NB4 (cell line): ENCODE results near the gene JAZF1.
A peak's percentile ranks its signal among the peaks of the same experiment; 100 is the strongest.

Experiments used
- DNase-seq: peaks from one replicate; pipeline ENCODE4 v3.0.0; 2010; ENCODE audit warnings: low read depth
- H3K4me3 ChIP-seq: one replicate; pipeline ENCODE4 v1.5.1; 2011; ENCODE audit warnings: mild to moderate bottlenecking, low read depth, low read length, moderate library complexity
- MYC ChIP-seq: IDR thresholded peaks from 2 replicates; pipeline ENCODE4 v1.6.1; 2011; ENCODE audit warnings: low read depth, low read length
- POLR2A ChIP-seq: IDR thresholded peaks from 2 replicates; pipeline ENCODE4 v1.6.1; 2011; ENCODE audit warnings: mild to moderate bottlenecking; ENCODE audit not compliant: insufficient read length; ENCODE audit errors: extremely low read depth
- TF ChIP-seq, protein P1 (sequence below): IDR thresholded peaks from 2 replicates; pipeline ENCODE4 v1.6.1; 2011; ENCODE audit warnings: low read depth, low read length
- TF ChIP-seq, protein P2 (sequence below): IDR thresholded peaks from one replicate; pipeline ENCODE4 v1.5.1; 2012; ENCODE audit warnings: low read depth, low read length

Gene JAZF1

DNA sequence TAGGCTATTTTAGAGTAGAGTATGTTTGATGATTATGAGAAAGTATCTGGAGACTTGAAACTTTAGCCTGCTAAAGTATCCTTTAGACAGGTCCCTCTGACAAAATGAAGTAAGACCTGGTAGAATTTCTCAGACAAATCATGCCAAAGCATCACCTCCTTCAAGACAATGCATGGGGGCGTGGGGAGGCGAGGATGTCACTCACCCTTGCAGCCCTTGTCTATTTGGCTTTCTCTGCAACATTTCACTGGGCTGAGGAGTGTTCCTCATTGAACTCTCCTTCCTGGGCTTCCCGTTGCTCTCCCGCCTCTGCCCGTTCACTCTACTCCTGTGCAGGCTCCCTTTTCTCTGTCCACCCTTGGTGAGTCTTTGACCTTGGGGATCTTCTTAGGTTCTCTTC lies 98.5 kb downstream of the JAZF1 start:
- no peak overlapping the region for H3K4me3 ChIP-seq
- TF ChIP-seq, protein P1, sequence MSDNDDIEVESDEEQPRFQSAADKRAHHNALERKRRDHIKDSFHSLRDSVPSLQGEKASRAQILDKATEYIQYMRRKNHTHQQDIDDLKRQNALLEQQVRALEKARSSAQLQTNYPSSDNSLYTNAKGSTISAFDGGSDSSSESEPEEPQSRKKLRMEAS = no peak
- TF ChIP-seq, protein P2, sequence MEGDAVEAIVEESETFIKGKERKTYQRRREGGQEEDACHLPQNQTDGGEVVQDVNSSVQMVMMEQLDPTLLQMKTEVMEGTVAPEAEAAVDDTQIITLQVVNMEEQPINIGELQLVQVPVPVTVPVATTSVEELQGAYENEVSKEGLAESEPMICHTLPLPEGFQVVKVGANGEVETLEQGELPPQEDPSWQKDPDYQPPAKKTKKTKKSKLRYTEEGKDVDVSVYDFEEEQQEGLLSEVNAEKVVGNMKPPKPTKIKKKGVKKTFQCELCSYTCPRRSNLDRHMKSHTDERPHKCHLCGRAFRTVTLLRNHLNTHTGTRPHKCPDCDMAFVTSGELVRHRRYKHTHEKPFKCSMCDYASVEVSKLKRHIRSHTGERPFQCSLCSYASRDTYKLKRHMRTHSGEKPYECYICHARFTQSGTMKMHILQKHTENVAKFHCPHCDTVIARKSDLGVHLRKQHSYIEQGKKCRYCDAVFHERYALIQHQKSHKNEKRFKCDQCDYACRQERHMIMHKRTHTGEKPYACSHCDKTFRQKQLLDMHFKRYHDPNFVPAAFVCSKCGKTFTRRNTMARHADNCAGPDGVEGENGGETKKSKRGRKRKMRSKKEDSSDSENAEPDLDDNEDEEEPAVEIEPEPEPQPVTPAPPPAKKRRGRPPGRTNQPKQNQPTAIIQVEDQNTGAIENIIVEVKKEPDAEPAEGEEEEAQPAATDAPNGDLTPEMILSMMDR = no peak
- TF ChIP-seq MYC = no peak
- no peak for TF ChIP-seq POLR2A
- peak; percentile 25 for DNase-seq

DNA sequence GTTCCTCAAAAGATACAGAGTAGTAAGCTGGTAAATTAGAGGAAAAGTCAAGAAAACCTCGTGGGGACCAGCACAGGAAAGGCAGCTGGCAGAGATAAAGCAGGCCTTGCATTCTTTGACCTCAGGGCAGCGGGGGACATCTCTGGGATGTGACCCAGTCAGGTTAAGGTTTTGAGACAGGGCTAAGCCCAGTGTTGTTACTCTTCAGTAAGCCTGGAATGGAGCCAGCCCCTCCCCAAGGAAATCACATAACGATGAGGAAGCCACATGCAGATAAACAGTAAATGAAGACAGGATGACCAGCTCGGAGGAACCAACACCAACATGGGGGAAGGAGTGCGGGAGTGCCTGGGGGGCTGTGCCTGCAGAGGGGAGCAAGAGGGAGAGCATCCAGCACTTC lies 99.6 kb downstream of the JAZF1 start:
- H3K4me3 ChIP-seq = no peak overlapping the region
- peak; percentile 71 for DNase-seq
- TF ChIP-seq MYC (peak; percentile 31), POLR2A (no peak)
- TF ChIP-seq, protein P2 = no peak
- TF ChIP-seq, protein P1 = 0 out of 2 replicates have a peak, but pooled peaks have one; percentile 29

DNA sequence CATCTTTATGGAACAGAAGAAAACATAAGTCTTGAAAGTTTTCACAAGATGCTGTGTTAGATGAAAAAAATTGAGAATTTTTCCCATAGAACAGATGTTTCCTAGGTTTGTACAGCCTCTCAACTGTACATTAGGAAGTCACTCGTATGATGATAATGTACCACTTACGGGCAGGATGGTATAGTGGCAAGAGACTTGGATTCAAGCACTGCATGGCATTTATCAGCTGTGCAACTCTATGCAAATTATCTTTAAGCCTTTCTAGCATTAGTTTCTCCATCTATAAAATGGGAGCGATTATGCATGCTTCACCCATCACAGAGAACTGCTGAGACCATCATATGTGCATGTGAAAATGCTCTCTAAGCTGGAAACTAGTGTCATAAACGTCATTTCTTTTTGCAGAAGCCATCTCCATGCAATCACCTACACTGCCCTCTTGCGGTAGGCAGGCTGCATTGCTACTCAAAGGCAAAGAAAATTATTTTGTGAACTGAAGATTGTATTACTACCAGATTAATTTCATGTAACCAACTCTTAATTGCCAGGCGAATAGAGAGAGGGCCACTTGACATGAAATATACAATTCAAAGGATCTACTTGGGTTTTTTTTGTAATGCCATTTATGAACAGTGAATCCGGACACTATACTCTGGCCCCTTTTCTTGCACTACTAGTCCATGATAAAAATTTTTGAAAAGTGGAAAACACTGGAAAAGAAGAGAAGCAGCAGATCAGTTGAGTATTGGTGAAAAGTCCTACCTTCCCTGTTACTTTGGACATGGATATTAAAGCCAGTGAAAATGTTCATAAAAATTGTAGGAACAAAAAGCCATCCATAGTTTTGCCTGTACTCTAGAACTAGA lies 102.3 kb downstream of the JAZF1 start:
- no peak overlapping the region for H3K4me3 ChIP-seq
- no peak for TF ChIP-seq POLR2A
- TF ChIP-seq MYC = no peak
- TF ChIP-seq, protein P1 = peak; percentile 64
- TF ChIP-seq, protein P2 = peak; percentile 100
- peak; percentile 84 for DNase-seq

DNA sequence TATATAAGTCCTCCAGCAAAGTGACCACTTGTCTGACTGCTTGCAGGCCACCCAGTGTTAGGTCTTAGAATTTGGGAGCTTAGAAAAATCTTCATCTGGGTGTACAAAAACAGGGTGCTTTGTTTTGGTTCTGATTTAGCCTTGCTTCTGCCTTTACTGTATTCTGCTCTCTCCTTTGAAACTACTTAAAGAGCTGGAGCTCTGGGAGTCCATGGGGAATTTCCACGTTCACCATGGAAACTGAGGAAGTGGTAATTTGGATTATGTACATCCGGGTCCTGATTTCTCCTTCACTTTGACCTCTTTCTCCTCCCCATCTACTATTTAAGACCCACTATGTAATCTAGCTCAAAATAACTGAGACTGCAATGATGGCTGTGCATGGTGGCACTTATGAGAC lies 103.0 kb downstream of the JAZF1 start:
- DNase-seq = no peak
- no peak overlapping the region for H3K4me3 ChIP-seq
- TF ChIP-seq POLR2A (no peak), MYC (no peak)
- TF ChIP-seq, protein P1 = no peak

DNA sequence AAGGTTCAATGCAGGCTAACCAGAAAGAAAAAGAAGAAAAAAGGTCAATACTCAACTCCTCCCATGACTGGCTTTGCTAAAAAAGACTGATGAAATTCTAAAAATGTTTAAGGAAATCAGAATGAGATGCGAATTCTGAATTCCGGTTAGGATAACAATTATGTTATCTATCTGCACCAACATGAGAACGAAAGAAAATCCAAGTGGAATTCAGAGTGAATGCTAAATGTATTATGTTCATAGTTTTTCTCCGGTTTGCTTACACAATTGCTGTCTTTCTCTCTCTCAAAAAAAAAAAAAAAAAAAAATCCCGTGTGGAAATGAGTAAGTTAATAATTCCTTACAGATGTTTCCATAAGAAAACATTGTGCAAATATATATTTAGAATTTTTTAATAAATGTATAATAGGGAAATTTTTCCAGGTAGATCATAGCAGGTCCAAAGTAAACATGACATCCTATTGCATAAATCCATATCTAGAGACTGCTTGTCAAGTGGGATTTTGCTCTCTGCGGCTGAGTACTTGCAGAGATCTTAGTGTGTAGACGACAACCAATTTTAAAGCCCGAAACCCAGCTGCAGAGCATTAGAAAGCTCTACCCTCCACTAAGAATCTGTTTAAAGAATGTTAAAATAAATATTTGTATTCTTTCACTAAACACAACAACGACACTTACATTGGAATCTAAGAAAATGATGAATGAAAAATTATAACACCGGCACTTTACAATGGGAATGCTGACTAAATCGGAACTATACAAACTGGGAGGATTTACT lies 104.0 kb downstream of the JAZF1 start:
- no peak for DNase-seq
- no peak overlapping the region for H3K4me3 ChIP-seq
- TF ChIP-seq, protein P1 = no peak
- TF ChIP-seq MYC (no peak), POLR2A (no peak)
- TF ChIP-seq, protein P2 = no peak
